OCI-LY1 (cell line): ENCODE results near the gene LRRN1.

Experiments used
- H2AFZ ChIP-seq: fragments of 200-600 bp; sonication (generic), shearing (Covaris generic); 2 replicates; pipeline ENCODE4 v1.6.0; 2014; ENCODE audit warnings: antibody characterized with exemption, mild to moderate bottlenecking, low read length
- H3F3A ChIP-seq: fragments of 200-600 bp; sonication (generic), shearing (Covaris generic); 2 replicates; pipeline ENCODE4 v1.6.0; 2014; ENCODE audit warnings: mild to moderate bottlenecking, antibody characterized with exemption, low read length, moderate library complexity; ENCODE audit not compliant: insufficient read depth
- H3K27ac ChIP-seq: fragments of 200-600 bp; sonication (generic); 2 replicates; pipeline ENCODE4 v1.5.1; 2014; ENCODE audit warnings: low read length, mixed run types, mild to moderate bottlenecking, low read depth; ENCODE audit not compliant: poor library complexity, severe bottlenecking
- H3K27me3 ChIP-seq: fragments of 200-600 bp; sonication (generic); 2 replicates; pipeline ENCODE4 v1.6.0; 2014; ENCODE audit warnings: antibody characterized with exemption, mild to moderate bottlenecking, low read length, moderate library complexity; ENCODE audit not compliant: insufficient read depth
- H3K36me3 ChIP-seq: fragments of 200-600 bp; sonication (generic); 2 replicates; pipeline ENCODE4 v1.6.1; 2014; ENCODE audit warnings: mild to moderate bottlenecking, antibody characterized with exemption, low read length, moderate library complexity, mixed read lengths; ENCODE audit not compliant: insufficient read depth
- H3K4me1 ChIP-seq: fragments of 200-600 bp; sonication (generic); 2 replicates; pipeline ENCODE4 v1.5.1; 2014; ENCODE audit warnings: mild to moderate bottlenecking, low read length, moderate library complexity; ENCODE audit not compliant: insufficient read depth, severe bottlenecking
- H3K4me2 ChIP-seq: fragments of 200-600 bp; sonication (generic), shearing (Covaris generic); 2 replicates; pipeline ENCODE4 v1.6.1; 2014; ENCODE audit warnings: low read length
- H3K4me3 ChIP-seq: fragments of 200-600 bp; sonication (generic); 2 replicates; pipeline ENCODE4 v1.5.1; 2014; ENCODE audit warnings: low read length, low read depth, mild to moderate bottlenecking, mixed read lengths; ENCODE audit not compliant: poor library complexity, severe bottlenecking
- H3K79me2 ChIP-seq: fragments of 200-600 bp; shearing (Covaris generic); 2 replicates; pipeline ENCODE4 v1.6.1; 2016; ENCODE audit warnings: mixed run types, low read length, mixed read lengths; ENCODE audit not compliant: insufficient read depth
- H3K9ac ChIP-seq: fragments of 200-600 bp; sonication (generic), shearing (Covaris generic); 2 replicates; pipeline ENCODE4 v1.6.1; 2014; ENCODE audit warnings: mild to moderate bottlenecking, low read length, mixed read lengths
- H3K9me2 ChIP-seq: fragments of 200-600 bp; sonication (generic), shearing (Covaris generic); 2 replicates; pipeline ENCODE4 v1.6.1; 2014; ENCODE audit warnings: low read depth, mild to moderate bottlenecking, low read length, mixed read lengths
- H3K9me3 ChIP-seq: fragments of 200-600 bp; shearing (Covaris generic); 2 replicates; pipeline ENCODE4 v1.6.1; 2014; ENCODE audit warnings: low read length, mixed read lengths
- H4K20me1 ChIP-seq: fragments of 200-600 bp; sonication (generic), shearing (Covaris generic); 2 replicates; pipeline ENCODE4 v1.6.0; 2016; ENCODE audit warnings: mild to moderate bottlenecking, low read length; ENCODE audit not compliant: insufficient read depth
- CTCF ChIP-seq: fragments of 200-600 bp; sonication (generic), shearing (Covaris generic); IDR thresholded peaks from 2 replicates; pipeline ENCODE4 v1.5.1; 2017; ENCODE audit warnings: mild to moderate bottlenecking, antibody characterized with exemption, low read length, moderate library complexity, mixed read lengths
- EZH2 ChIP-seq: fragments of 200-600 bp; sonication (generic), shearing (Covaris generic); IDR thresholded peaks from 2 replicates; pipeline ENCODE4 v1.8.0; 2017; ENCODE audit warnings: borderline replicate concordance, mixed run types, mild to moderate bottlenecking, antibody characterized with exemption, low read length, moderate library complexity, mixed read lengths

LRRN1 gene

DNA sequence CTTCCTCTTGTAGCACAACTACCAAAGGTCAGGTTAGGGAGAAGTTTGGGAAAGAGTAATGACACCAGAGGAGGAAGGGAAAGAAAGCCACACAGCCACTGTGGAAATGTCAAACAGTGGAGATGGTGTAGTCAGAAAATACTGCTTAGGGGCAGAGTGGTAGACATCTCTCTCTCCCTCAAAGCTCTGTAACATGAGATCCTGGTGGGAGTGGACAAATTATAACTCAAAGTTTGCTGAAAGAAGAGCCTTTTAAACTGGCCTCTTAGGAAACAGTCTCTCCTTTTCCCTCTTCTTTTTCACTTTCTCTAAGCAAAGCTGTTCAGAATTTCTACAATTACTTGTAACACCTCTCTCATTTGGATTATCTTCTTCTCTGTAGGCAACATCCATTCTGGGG lies 55.8 kb downstream of the LRRN1 start:
- Histone ChIP-seq H3K9me2 (no peaks in the 10 kb centered on the region), H3K9me3 (no peaks in the 10 kb centered on the region), H4K20me1 (no peaks in the 10 kb centered on the region), H3K4me1 (no peaks in the 10 kb centered on the region), H3K79me2 (no peaks in the 10 kb centered on the region), H3K27me3 (no peaks in the 10 kb centered on the region), H3K27ac (no peak overlapping the region), H3F3A (no peaks in the 10 kb centered on the region), H2AFZ (no peak overlapping the region), H3K4me3 (no peak overlapping the region), H3K9ac (no peak overlapping the region), H3K36me3 (no peaks in the 10 kb centered on the region), H3K4me2 (no peak overlapping the region)
- TF ChIP-seq EZH2 (no peak), CTCF (no peak)

DNA sequence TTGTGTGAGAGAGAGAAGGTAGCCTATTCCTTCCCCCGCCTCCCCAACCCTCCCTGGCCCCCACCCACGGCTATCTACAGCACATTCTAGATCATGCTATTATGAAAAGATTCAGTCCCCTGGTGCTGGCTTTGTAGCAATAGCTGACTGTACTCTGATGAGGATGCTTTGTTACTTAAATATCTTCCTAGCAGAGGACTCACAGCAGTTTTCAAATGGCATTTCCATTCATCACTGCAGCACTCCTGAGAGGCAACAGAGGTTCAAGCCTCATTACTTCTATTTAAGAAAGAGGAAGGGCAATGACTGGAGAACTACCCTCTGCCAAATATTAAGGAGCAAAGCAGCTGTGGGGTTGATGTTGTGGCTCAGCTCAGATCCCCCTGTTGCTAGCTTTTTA lies 61.0 kb downstream of the LRRN1 start:
- TF ChIP-seq EZH2 (no peak), CTCF (no peak)
- Histone ChIP-seq H2AFZ (no peak overlapping the region), H4K20me1 (no peaks in the 10 kb centered on the region), H3K36me3 (no peaks in the 10 kb centered on the region), H3K9ac (no peak overlapping the region), H3K9me2 (no peaks in the 10 kb centered on the region), H3K4me1 (no peaks in the 10 kb centered on the region), H3K4me3 (no peak overlapping the region), H3F3A (no peaks in the 10 kb centered on the region), H3K79me2 (no peaks in the 10 kb centered on the region), H3K4me2 (no peak overlapping the region), H3K9me3 (no peaks in the 10 kb centered on the region), H3K27me3 (no peaks in the 10 kb centered on the region), H3K27ac (no peak overlapping the region)

- no peaks in the 10 kb centered on the region for H3K36me3 ChIP-seq
- no peaks in the 10 kb centered on the region for H3K9me3 ChIP-seq
- no peak overlapping the region for H3K4me3 ChIP-seq
- H3K9ac ChIP-seq, result no peak overlapping the region
- no peaks in the 10 kb centered on the region for H4K20me1 ChIP-seq
- H3K27me3 ChIP-seq, result no peaks in the 10 kb centered on the region
- H2AFZ ChIP-seq, result no peak overlapping the region
- H3K9me2 ChIP-seq, result no peaks in the 10 kb centered on the region
- no peaks in the 10 kb centered on the region for H3F3A ChIP-seq
- no peak overlapping the region for H3K27ac ChIP-seq
- TF ChIP-seq CTCF (no peak), EZH2 (no peak)
- H3K79me2 ChIP-seq, result no peaks in the 10 kb centered on the region
- no peak overlapping the region for H3K4me2 ChIP-seq
- H3K4me1 ChIP-seq, result no peaks in the 10 kb centered on the region
These were observed 63.3 kb downstream of the LRRN1 start for GRCh38 chr3:3862534-3862933.
